Mesothelial cell of epicardium (in vitro differentiated cells): ENCODE data around the gene PKNOX2. TPM values are rescaled to one million over a fixed set of nuclear protein-coding genes. Genes with fewer than 3 reads are reported as not detected.

Experiments used
- DNase-seq, 2 experiments: peaks; one replicate each; pipeline ENCODE4 v3.0.0; 2021; ENCODE audit warnings: low spot score in 2 of 2; ENCODE audit not compliant: unreplicated experiment in 2 of 2
- H3K27ac Mint-ChIP-seq: 2 replicates; pipeline ENCODE4 v1.8.0; 2021; ENCODE audit warnings: mixed read lengths
- H3K27me3 Mint-ChIP-seq: 2 replicates; pipeline ENCODE4 v1.8.0; 2021; ENCODE audit warnings: low read depth, mixed read lengths
- H3K36me3 Mint-ChIP-seq: 2 replicates; pipeline ENCODE4 v1.8.0; 2021; ENCODE audit warnings: mixed read lengths
- H3K4me1 Mint-ChIP-seq: 2 replicates; pipeline ENCODE4 v1.8.0; 2021; ENCODE audit warnings: mixed read lengths
- H3K4me3 Mint-ChIP-seq: 2 replicates; pipeline ENCODE4 v1.8.0; 2021; ENCODE audit warnings: mild to moderate bottlenecking, moderate library complexity, mixed read lengths
- H3K9me3 Mint-ChIP-seq: 2 replicates; pipeline ENCODE4 v1.8.0; 2021; ENCODE audit warnings: mixed read lengths
- total RNA-seq: library from RNA; stranded (reverse); gene quantifications from 3 replicates; pipeline ENCODE4 v1.2.1, GENCODE V29; 2021
- TF ChIP-seq, protein P1 (sequence below): fragments of 200-600 bp; sonication (generic); IDR thresholded peaks from one replicate; pipeline ENCODE4 v1.5.0; 2021; ENCODE audit warnings: antibody characterized with exemption; ENCODE audit not compliant: unreplicated experiment

PKNOX2 gene
- total RNA-seq, 1 donor from 2014 or later: 22.2 TPM

DNA sequence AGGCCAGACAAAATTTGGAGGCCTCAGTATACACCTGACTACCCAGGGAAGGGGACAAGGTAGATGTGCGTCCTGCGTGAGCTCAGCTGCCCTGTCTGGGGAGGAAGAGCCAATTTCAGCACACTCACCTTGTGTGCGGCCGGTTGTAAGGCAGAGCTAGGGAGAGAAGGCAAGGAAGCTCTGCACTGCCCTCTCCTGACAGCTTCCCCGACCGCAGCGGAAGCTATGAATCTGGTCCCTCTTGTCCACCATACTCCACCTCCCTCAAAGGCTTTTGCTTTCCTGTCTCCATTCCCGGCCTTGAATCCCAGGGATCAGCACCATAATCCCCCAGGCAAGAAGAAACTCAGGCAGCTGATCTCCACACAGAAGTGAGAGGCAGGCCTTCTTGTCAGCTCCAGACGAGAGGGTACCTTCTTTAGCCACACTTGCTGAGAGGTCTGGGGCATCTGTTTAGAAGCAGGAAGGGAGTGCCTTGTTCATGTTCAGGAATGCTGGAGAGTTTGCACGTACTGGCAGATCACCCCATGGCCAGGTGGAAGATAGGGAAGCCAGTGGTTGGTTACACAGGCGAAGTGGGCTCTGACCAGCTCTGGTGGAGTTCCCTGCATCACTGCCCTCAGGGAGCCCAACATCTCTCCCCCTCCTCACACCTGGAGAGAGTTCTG, 269.0 kb downstream of the PKNOX2 start:
- no peak overlapping the region for H3K4me3 Mint-ChIP-seq
- H3K4me1 Mint-ChIP-seq: peaks cover 2% of the 10 kb centered on the region
- H3K36me3 Mint-ChIP-seq: no peaks in the 10 kb centered on the region
- DNase-seq: peak in 1 of 2 experiments; percentile 59
- TF ChIP-seq, protein P1, sequence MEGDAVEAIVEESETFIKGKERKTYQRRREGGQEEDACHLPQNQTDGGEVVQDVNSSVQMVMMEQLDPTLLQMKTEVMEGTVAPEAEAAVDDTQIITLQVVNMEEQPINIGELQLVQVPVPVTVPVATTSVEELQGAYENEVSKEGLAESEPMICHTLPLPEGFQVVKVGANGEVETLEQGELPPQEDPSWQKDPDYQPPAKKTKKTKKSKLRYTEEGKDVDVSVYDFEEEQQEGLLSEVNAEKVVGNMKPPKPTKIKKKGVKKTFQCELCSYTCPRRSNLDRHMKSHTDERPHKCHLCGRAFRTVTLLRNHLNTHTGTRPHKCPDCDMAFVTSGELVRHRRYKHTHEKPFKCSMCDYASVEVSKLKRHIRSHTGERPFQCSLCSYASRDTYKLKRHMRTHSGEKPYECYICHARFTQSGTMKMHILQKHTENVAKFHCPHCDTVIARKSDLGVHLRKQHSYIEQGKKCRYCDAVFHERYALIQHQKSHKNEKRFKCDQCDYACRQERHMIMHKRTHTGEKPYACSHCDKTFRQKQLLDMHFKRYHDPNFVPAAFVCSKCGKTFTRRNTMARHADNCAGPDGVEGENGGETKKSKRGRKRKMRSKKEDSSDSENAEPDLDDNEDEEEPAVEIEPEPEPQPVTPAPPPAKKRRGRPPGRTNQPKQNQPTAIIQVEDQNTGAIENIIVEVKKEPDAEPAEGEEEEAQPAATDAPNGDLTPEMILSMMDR: peak; percentile 34
- peaks cover 8% of the 10 kb centered on the region for H3K27me3 Mint-ChIP-seq
- H3K9me3 Mint-ChIP-seq: no peaks in the 10 kb centered on the region
- H3K27ac Mint-ChIP-seq: no peak overlapping the region

DNA sequence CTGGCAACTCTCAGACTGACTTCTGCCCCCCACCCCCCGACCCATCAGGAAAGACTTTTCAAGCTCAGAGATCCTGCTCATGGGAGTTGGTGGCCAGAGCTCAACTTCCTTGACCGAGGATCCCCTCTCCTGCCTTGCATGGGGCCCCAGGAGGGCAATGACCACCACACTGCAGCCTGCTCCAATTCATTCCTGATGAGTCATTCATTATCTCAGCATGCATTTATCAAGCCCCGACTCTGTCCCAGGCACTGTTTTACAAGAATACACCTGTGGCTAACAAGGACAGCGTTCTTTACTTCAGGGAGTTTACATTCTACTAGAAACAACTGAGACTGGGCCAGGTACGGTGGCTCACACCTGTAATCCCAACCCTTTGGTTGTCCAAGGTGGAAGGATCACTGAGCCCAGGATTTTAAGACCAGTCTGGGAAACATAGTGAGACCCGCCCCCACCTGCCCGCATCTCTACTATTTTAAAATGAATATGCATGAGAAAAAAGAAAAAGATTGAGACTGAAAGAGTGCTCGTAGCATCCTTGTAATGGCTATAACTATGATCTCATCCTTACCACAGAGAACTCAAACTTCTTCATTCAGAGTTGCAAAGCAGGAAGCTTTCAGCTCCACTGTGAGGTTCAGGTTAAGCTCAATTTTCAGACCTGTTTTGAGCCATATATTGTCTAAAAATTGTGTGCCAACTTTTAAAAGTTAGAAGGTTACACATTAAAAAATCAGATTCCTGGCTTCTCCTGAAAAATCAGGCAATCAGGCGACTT, 271.1 kb downstream of the PKNOX2 start:
- Mint-ChIP-seq H3K27ac (no peak overlapping the region), H3K36me3 (no peaks in the 10 kb centered on the region), H3K9me3 (no peaks in the 10 kb centered on the region), H3K27me3 (peaks cover 15% of the 10 kb centered on the region), H3K4me3 (no peak overlapping the region), H3K4me1 (peaks cover 2% of the 10 kb centered on the region)
- DNase-seq: no peak
- TF ChIP-seq, protein P1: no peak

DNA sequence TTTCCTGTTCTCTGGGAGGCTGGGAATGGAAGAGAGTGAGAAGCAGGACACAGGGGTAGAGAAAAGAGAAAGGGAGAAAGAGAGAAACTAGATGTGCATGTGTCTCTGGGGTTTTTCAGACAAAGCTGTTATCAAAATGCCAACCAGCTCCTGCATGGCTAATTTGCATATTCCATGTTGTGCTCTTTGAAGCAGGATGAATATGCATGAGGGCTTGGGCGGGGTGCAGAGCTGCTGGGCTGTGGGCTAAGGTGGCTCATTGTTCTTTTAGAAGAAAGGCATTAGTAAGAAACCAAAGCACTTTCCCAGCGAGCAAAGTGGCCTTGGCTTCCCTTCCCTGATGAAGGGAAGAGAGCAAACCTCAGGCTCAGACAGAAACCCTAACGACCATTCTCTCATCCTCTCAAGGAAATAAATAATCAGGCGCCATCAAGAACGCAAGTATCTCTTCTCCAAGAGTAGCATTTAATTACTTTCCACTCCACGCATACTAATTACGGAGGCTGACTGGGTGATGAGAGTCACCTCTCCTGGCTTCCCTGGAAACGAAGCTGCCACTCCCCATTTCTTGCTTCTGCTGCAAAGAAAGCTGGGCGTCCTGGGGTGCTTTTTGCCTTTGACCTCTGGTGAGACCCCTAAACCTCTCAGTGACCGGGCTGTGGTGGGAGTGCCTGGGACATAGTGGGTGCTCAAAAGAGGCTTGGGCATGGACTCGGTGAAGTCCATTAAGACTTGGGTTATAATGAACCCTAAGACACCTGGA, 277.3 kb downstream of the PKNOX2 start:
- H3K27ac Mint-ChIP-seq: no peak overlapping the region
- H3K9me3 Mint-ChIP-seq: no peaks in the 10 kb centered on the region
- DNase-seq: no peak
- peaks cover 3% of the 10 kb centered on the region for H3K4me1 Mint-ChIP-seq
- no peaks in the 10 kb centered on the region for H3K36me3 Mint-ChIP-seq
- H3K27me3 Mint-ChIP-seq: peaks cover 39% of the 10 kb centered on the region
- no peak overlapping the region for H3K4me3 Mint-ChIP-seq
- TF ChIP-seq, protein P1: no peak

DNA sequence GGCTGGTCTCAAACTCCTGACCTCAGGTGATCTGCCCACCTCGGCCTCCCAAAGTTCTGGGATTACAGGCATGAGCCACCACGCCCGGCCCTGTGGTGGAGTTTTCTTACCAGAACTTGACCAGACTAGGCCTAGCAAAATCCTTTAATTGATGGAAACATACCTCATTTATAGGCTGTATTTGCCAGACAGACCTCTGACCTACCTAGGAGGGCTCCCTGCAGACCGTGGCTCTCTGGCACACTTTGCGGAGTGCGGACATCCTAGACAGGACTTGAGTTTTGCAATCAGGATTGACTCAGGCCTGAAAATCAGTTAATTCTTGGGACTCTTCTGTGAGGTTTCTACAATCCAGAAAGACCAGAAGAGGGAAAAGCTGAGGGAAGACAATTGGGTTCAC, 278.4 kb downstream of the PKNOX2 start:
- Mint-ChIP-seq H3K27me3 (peaks cover 37% of the 10 kb centered on the region), H3K36me3 (no peaks in the 10 kb centered on the region), H3K27ac (no peak overlapping the region), H3K4me1 (peaks cover 3% of the 10 kb centered on the region), H3K4me3 (no peak overlapping the region), H3K9me3 (no peaks in the 10 kb centered on the region)
- TF ChIP-seq, protein P1: no peak
- no peak for DNase-seq

DNA sequence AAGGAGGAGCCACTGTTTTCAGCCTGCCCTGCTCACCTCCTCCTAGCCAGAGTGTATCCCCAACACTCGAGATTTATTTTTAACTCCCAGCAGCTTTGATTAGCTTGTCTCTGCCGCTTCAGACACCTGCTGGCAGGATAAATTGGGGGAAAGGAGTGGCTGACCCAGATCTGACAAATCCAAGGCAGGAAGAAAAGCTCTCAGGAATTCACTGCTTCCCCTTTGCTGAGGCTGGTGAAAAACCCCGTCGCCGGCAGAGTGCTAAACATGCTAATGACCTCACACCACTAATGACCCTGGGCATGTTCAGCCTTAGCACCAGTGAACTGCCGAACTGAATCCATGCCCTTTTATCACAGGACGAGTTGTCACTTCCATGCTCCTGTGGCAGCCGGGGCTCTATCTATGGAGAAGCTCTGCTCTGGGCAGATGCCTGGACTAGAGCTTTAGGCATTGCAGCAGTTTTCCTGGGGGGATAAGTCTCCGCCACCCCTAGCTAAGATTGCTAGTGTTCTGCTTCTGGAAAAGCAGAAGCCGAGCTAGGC, 279.3 kb downstream of the PKNOX2 start:
- Mint-ChIP-seq H3K27me3 (peaks cover 29% of the 10 kb centered on the region), H3K9me3 (no peaks in the 10 kb centered on the region), H3K36me3 (no peaks in the 10 kb centered on the region), H3K4me1 (peaks cover 3% of the 10 kb centered on the region), H3K4me3 (no peak overlapping the region), H3K27ac (no peak overlapping the region)
- TF ChIP-seq, protein P1: no peak
- DNase-seq: no peak
